Measurements from ENCODE around the gene XPO6.

GRCh38 chr16:28098171-28098958 lies 113.4 kb downstream of the XPO6 start:
- TF ChIP-seq GABPA (IDR thresholded peaks at IDR 0.05; ENCODE audit: low read depth) (no peak), CTCF (IDR thresholded peaks at IDR 0.05; ENCODE audit: insufficient read depth, low read length) (no peak), REST (IDR thresholded peaks at IDR 0.05; ENCODE audit: insufficient replicate concordance, low read depth) (no peak), POLR2AphosphoS5 (IDR thresholded peaks at IDR 0.05; ENCODE audit: low read depth) (no peak), SPI1 (IDR thresholded peaks at IDR 0.05; ENCODE audit: borderline replicate concordance, low read depth) (no peak)

Data from HL-60 (cell line).